ENCODE data around the gene MSH5. TPM values are rescaled to one million over a fixed set of nuclear protein-coding genes. Genes with fewer than 3 reads are reported as not detected.

MSH5 gene
- total RNA-seq, 1 donor from 2014 or later = 3.1 TPM

GRCh38 chr6:31765910-31766794, 26.3 kb downstream of the MSH5 start:
- peaks cover 0 to 6% (median 2%) of the 10 kb centered on the region in 3 donors for H3K4me1 ChIP-seq (ENCODE audit: control insufficient read depth in 3 of 3, insufficient read depth in 3 of 3, low read length in 3 of 3)
- H3K36me3 ChIP-seq (ENCODE audit: control insufficient read depth in 3 of 3, insufficient read depth in 3 of 3, low read length in 3 of 3) = peaks cover 12 to 17% (median 16%) of the 10 kb centered on the region in 3 donors
- H3K27ac ChIP-seq (ENCODE audit: low read depth, low read length) = no peak overlapping the region
- no peaks in the 10 kb centered on the region for H3K9me3 ChIP-seq (ENCODE audit: control insufficient read depth in 3 of 3, low read length in 3 of 3)
- H3K27me3 ChIP-seq (ENCODE audit: control insufficient read depth in 3 of 3, insufficient read depth in 3 of 3, low read length in 3 of 3) = no peaks in the 10 kb centered on the region
- peak overlapping the region in 2 of 3 donors; percentile 9 to 52 for H3K4me3 ChIP-seq (ENCODE audit: low read length in 3 of 3)
- H3K9ac ChIP-seq (ENCODE audit: low read depth in 1 of 3, low read length in 3 of 3) = peak overlapping the region in 2 of 3 donors; percentile 33

- peaks cover 12 to 17% (median 16%) of the 10 kb centered on the region in 3 donors for H3K36me3 ChIP-seq (ENCODE audit: control insufficient read depth in 3 of 3, insufficient read depth in 3 of 3, low read length in 3 of 3)
- H3K4me1 ChIP-seq (ENCODE audit: control insufficient read depth in 3 of 3, insufficient read depth in 3 of 3, low read length in 3 of 3) = peaks cover 0 to 6% (median 2%) of the 10 kb centered on the region in 3 donors
- no peaks in the 10 kb centered on the region for H3K27me3 ChIP-seq (ENCODE audit: control insufficient read depth in 3 of 3, insufficient read depth in 3 of 3, low read length in 3 of 3)
- H3K9ac ChIP-seq (ENCODE audit: low read depth in 1 of 3, low read length in 3 of 3) = no peak overlapping the region
- no peak overlapping the region for H3K4me3 ChIP-seq (ENCODE audit: low read length in 3 of 3)
- no peak overlapping the region for H3K27ac ChIP-seq (ENCODE audit: low read depth, low read length)
- no peaks in the 10 kb centered on the region for H3K9me3 ChIP-seq (ENCODE audit: control insufficient read depth in 3 of 3, low read length in 3 of 3)
Observed at GRCh38 chr6:31767096-31767645, 27.4 kb downstream of the MSH5 start.

DNA sequence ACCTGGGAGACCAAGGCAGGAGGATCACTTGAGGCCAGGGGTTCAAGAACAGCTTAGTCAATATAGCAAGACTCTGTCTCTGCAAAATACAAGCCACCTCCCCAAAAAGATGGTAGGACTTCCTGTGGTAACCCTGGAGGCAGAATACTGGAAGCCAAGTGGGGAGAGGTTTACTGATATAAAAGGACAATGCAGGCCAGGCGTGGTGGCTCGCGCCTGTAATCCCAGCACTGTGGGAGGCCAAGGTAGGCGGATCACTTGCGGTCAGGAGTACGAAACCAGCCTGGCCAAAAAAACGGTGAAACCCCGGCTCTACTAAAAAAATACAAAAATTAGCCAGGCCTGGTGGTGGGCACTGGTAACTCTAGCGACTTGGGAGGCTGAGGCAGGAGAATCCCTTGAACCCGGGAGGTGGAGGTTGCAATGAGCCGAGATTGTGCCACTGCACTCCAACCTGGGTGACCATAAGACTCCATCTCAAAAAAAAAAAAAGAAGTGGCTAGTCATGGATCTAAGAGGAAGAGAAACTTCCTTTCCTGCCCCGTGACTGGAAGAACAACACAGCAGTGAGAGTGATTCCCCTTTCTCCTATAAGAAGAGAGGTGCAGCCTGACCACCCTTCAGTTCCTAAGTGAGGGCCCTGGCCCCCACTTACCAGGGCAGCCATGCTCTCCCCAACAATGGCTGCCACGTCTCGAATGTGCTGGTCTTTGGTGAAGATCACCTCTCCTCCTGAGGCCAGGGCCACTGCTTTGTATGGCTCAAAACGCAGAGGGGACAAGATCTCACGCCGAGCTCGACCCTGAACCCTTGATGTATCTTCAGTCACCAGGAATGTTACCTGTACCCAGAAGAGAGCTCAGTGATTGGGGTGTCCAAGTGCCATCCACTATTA, 28.8 kb downstream of the MSH5 start:
- no peaks in the 10 kb centered on the region for H3K9me3 ChIP-seq (ENCODE audit: control insufficient read depth in 3 of 3, low read length in 3 of 3)
- no peak overlapping the region for H3K9ac ChIP-seq (ENCODE audit: low read depth in 1 of 3, low read length in 3 of 3)
- H3K27ac ChIP-seq (ENCODE audit: low read depth, low read length) = no peak overlapping the region
- peaks cover 2 to 9% (median 8%) of the 10 kb centered on the region in 3 donors for H3K4me1 ChIP-seq (ENCODE audit: control insufficient read depth in 3 of 3, insufficient read depth in 3 of 3, low read length in 3 of 3)
- H3K4me3 ChIP-seq (ENCODE audit: low read length in 3 of 3) = no peak overlapping the region
- H3K27me3 ChIP-seq (ENCODE audit: control insufficient read depth in 3 of 3, insufficient read depth in 3 of 3, low read length in 3 of 3) = no peaks in the 10 kb centered on the region
- H3K36me3 ChIP-seq (ENCODE audit: control insufficient read depth in 3 of 3, insufficient read depth in 3 of 3, low read length in 3 of 3) = peaks cover 12 to 17% (median 16%) of the 10 kb centered on the region in 3 donors

- Histone ChIP-seq H3K4me3 (ENCODE audit: low read length in 3 of 3) (no peak overlapping the region), H3K9me3 (ENCODE audit: control insufficient read depth in 3 of 3, low read length in 3 of 3) (no peaks in the 10 kb centered on the region), H3K27ac (ENCODE audit: low read depth, low read length) (no peak overlapping the region), H3K27me3 (ENCODE audit: control insufficient read depth in 3 of 3, insufficient read depth in 3 of 3, low read length in 3 of 3) (no peaks in the 10 kb centered on the region), H3K4me1 (ENCODE audit: control insufficient read depth in 3 of 3, insufficient read depth in 3 of 3, low read length in 3 of 3) (peaks cover 2 to 9% (median 8%) of the 10 kb centered on the region in 3 donors), H3K9ac (ENCODE audit: low read depth in 1 of 3, low read length in 3 of 3) (no peak overlapping the region), H3K36me3 (ENCODE audit: control insufficient read depth in 3 of 3, insufficient read depth in 3 of 3, low read length in 3 of 3) (peaks cover 12 to 17% (median 16%) of the 10 kb centered on the region in 3 donors)
Observed at GRCh38 chr6:31769684-31770371, 30.0 kb downstream of the MSH5 start.

DNA sequence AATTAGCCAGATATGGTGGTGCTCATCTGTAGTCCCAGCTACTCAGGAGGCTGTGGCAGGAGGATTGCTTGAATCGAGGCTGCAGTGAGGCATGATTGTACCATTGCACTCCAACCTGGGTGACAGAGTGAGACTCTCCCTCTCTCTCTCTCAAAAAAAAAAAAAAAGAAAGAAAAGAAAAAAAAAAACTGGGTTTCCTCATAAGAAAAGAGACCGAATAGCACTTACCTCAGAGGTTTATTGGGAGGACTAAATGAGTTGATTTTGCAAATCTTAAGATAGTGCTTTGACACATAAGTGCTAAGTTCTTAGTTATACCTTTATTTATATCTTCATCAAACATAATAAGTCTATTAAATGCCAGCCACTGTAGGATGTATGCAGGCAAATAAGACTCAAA, 31.1 kb downstream of the MSH5 start:
- peaks cover 2 to 13% (median 13%) of the 10 kb centered on the region in 3 donors for H3K4me1 ChIP-seq (ENCODE audit: control insufficient read depth in 3 of 3, insufficient read depth in 3 of 3, low read length in 3 of 3)
- no peaks in the 10 kb centered on the region for H3K9me3 ChIP-seq (ENCODE audit: control insufficient read depth in 3 of 3, low read length in 3 of 3)
- H3K27ac ChIP-seq (ENCODE audit: low read depth, low read length) = no peak overlapping the region
- H3K27me3 ChIP-seq (ENCODE audit: control insufficient read depth in 3 of 3, insufficient read depth in 3 of 3, low read length in 3 of 3) = no peaks in the 10 kb centered on the region
- H3K36me3 ChIP-seq (ENCODE audit: control insufficient read depth in 3 of 3, insufficient read depth in 3 of 3, low read length in 3 of 3) = peaks cover 12 to 17% (median 14%) of the 10 kb centered on the region in 3 donors
- H3K4me3 ChIP-seq (ENCODE audit: low read length in 3 of 3) = no peak overlapping the region
- H3K9ac ChIP-seq (ENCODE audit: low read depth in 1 of 3, low read length in 3 of 3) = no peak overlapping the region

DNA sequence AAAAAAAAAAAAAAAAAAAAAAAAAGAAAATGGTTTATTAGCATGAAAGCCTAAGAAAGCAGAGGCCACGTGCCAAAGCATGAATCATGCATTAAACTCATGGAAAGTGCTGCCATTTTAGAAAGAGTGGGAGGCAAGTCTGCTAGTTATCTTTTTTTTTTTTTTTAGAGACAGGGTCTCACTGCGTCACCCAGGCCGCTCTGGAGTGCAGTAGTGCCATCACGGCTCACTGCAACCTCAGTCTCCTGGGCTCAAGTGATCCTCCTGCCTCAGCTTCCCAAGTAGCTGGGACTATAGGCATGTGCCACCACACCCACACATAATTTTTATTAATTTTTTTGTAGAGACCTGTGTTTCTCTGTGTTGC, 32.2 kb downstream of the MSH5 start:
- no peaks in the 10 kb centered on the region for H3K9me3 ChIP-seq (ENCODE audit: control insufficient read depth in 3 of 3, low read length in 3 of 3)
- no peaks in the 10 kb centered on the region for H3K27me3 ChIP-seq (ENCODE audit: control insufficient read depth in 3 of 3, insufficient read depth in 3 of 3, low read length in 3 of 3)
- peaks cover 7 to 23% (median 22%) of the 10 kb centered on the region in 3 donors for H3K4me1 ChIP-seq (ENCODE audit: control insufficient read depth in 3 of 3, insufficient read depth in 3 of 3, low read length in 3 of 3)
- H3K4me3 ChIP-seq (ENCODE audit: low read length in 3 of 3) = no peak overlapping the region
- peaks cover 8 to 13% (median 9%) of the 10 kb centered on the region in 3 donors for H3K36me3 ChIP-seq (ENCODE audit: control insufficient read depth in 3 of 3, insufficient read depth in 3 of 3, low read length in 3 of 3)
- H3K9ac ChIP-seq (ENCODE audit: low read depth in 1 of 3, low read length in 3 of 3) = no peak overlapping the region
- no peak overlapping the region for H3K27ac ChIP-seq (ENCODE audit: low read depth, low read length)

DNA sequence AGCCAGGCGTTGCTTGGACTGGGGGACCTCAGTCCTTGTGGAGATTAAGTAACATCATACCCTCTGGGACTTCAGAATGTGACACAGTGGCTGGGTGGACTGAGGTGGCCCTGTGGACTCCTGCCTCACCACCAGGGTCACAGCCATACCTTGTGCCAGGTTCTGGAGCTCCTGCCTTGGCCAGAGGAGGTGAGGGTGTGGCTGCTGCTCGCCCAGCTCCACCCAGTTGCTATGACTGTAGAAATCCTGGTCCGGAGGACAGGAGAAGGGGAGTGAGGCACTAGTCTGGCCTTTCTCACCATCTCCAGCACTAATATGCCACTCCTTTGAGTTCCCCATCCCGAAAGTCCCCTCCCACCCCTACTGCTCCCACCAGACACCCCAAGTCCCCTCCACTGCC, 35.4 kb downstream of the MSH5 start:
- Histone ChIP-seq H3K27ac (ENCODE audit: low read depth, low read length) (peak overlapping the region; percentile 89), H3K36me3 (ENCODE audit: control insufficient read depth in 3 of 3, insufficient read depth in 3 of 3, low read length in 3 of 3) (peaks cover 12 to 18% (median 15%) of the 10 kb centered on the region in 3 donors), H3K9ac (ENCODE audit: low read depth in 1 of 3, low read length in 3 of 3) (peak overlapping the region in 1 of 3 donors; percentile 33), H3K4me3 (ENCODE audit: low read length in 3 of 3) (no peak overlapping the region), H3K4me1 (ENCODE audit: control insufficient read depth in 3 of 3, insufficient read depth in 3 of 3, low read length in 3 of 3) (peaks cover 13 to 32% (median 27%) of the 10 kb centered on the region in 3 donors), H3K9me3 (ENCODE audit: control insufficient read depth in 3 of 3, low read length in 3 of 3) (no peaks in the 10 kb centered on the region), H3K27me3 (ENCODE audit: control insufficient read depth in 3 of 3, insufficient read depth in 3 of 3, low read length in 3 of 3) (no peaks in the 10 kb centered on the region)

- H3K27ac ChIP-seq (ENCODE audit: low read depth, low read length) = peak overlapping the region; percentile 89
- peak overlapping the region in 2 of 3 donors; percentile 84 to 86 for H3K9ac ChIP-seq (ENCODE audit: low read depth in 1 of 3, low read length in 3 of 3)
- H3K36me3 ChIP-seq (ENCODE audit: control insufficient read depth in 3 of 3, insufficient read depth in 3 of 3, low read length in 3 of 3) = peaks cover 18 to 24% (median 22%) of the 10 kb centered on the region in 3 donors
- H3K4me3 ChIP-seq (ENCODE audit: low read length in 3 of 3) = peak overlapping the region in 1 of 3 donors; percentile 71
- no peaks in the 10 kb centered on the region for H3K27me3 ChIP-seq (ENCODE audit: control insufficient read depth in 3 of 3, insufficient read depth in 3 of 3, low read length in 3 of 3)
- H3K9me3 ChIP-seq (ENCODE audit: control insufficient read depth in 3 of 3, low read length in 3 of 3) = no peaks in the 10 kb centered on the region
- H3K4me1 ChIP-seq (ENCODE audit: control insufficient read depth in 3 of 3, insufficient read depth in 3 of 3, low read length in 3 of 3) = peaks cover 13 to 32% (median 27%) of the 10 kb centered on the region in 3 donors
Observed at GRCh38 chr6:31775633-31776484, 36.1 kb downstream of the MSH5 start.
